A549 (cell line): Measurements from ENCODE around the gene PLEKHA5. TPM values are rescaled to one million over a fixed set of nuclear protein-coding genes. Genes with fewer than 3 reads are reported as not detected.

Experiments
- ATAC-seq, 2 experiments: fragments of 200-7000 bp in 1 of 2; fragments of >200 bp in 1 of 2; cut with Nextera tagmentation in 1 of 2; cut with Tn5 transposase in 1 of 2; 3 replicates each; pipeline versions ENCODE4 v1.8.0 to v1.9.1; 2018 to 2020; ENCODE audit warnings: mild to moderate bottlenecking in 1 of 2, moderate library complexity in 1 of 2
- CTCF ChIA-PET: fragments of 300-600 bp; sonication (Branson Sonifier 250); formaldehyde crosslinking; extraction: SDS; loops from one replicate; lab custom pipeline; 2021; ENCODE audit warnings: antibody characterized with exemption, inconsistent platforms; lab: Yijun Ruan, JAX
- POLR2A ChIA-PET: fragments of 350-600 bp; formaldehyde crosslinking; extraction: SDS; loops from one replicate; lab custom pipeline; 2021; ENCODE audit warnings: antibody characterized with exemption, inconsistent platforms; lab: Yijun Ruan, JAX
- DNase-seq, 2 experiments: peaks; one replicate each; pipeline versions ENCODE4 v3.0.0 to v3.0.0-alpha.2; 2011 to 2016; ENCODE audit warnings: low read depth in 1 of 2, low spot score in 1 of 2
- FAIRE-seq: peaks from 2 replicates; lab custom pipeline; 2011; peaks lifted over from hg19 to GRCh38; lab: Jason Lieb, UNC
- H3K27ac ChIP-seq, 2 experiments: fragments of >200 bp; sonication (Bioruptor Twin); formaldehyde crosslinking; 3 replicates each; pipeline ENCODE4 v1.5.1; 2016 to 2017
- H3K4me1 ChIP-seq: fragments of >200 bp; sonication (Bioruptor Twin); formaldehyde crosslinking; 3 replicates; pipeline ENCODE4 v1.6.1; 2016
- H3K4me2 ChIP-seq: fragments of >200 bp; sonication (Bioruptor Twin); formaldehyde crosslinking; 3 replicates; pipeline ENCODE4 v1.6.1; 2016
- H3K4me3 ChIP-seq: fragments of >200 bp; sonication (Bioruptor Twin); formaldehyde crosslinking; 3 replicates; pipeline ENCODE4 v1.5.1; 2016
- H3K9me3 ChIP-seq: fragments of >200 bp; sonication (Bioruptor Twin); formaldehyde crosslinking; 3 replicates; pipeline ENCODE4 v1.6.1; 2016
- CBX2 ChIP-seq: fragments of 200-600 bp; sonication (generic); IDR thresholded peaks from 2 replicates; pipeline ENCODE4 v1.6.1; 2016; ENCODE audit warnings: low read depth, mild to moderate bottlenecking, borderline replicate concordance
- CTCF ChIP-seq: fragments of >200 bp; sonication (Bioruptor Twin); formaldehyde crosslinking; IDR thresholded peaks from 3 replicates; pipeline ENCODE4 v1.5.1; 2016
- EHMT2 ChIP-seq: fragments of 200-600 bp; sonication (generic); IDR thresholded peaks from 2 replicates; pipeline ENCODE4 v1.6.1; 2016; ENCODE audit warnings: antibody characterized with exemption, low read depth, mild to moderate bottlenecking, moderate library complexity
- ELK1 ChIP-seq: fragments of 150-350 bp; IDR thresholded peaks from 2 replicates; pipeline ENCODE4 v1.6.1; 2014; ENCODE audit warnings: low read depth, mild to moderate bottlenecking, low read length
- ESRRA ChIP-seq: fragments of 150-350 bp; IDR thresholded peaks from 2 replicates; pipeline ENCODE4 v1.6.1; 2014; ENCODE audit warnings: mild to moderate bottlenecking, low read length, borderline replicate concordance
- FOSB ChIP-seq: fragments of 250-450 bp; sonication (Bioruptor Pico); IDR thresholded peaks from 2 replicates; pipeline ENCODE4 v1.5.0; 2020; ENCODE audit warnings: mild to moderate bottlenecking, moderate library complexity
- HDAC2 ChIP-seq: fragments of 200-600 bp; sonication (generic); IDR thresholded peaks from 2 replicates; pipeline ENCODE4 v1.6.1; 2016
- HES2 ChIP-seq: fragments of >200 bp; sonication (Bioruptor Twin); formaldehyde crosslinking; IDR thresholded peaks from 2 replicates; pipeline ENCODE4 v1.6.1; 2016
- HOXA7 ChIP-seq: fragments of 250-450 bp; sonication (Bioruptor Pico); IDR thresholded peaks from 2 replicates; pipeline ENCODE4 v1.5.0; 2020; ENCODE audit warnings: mild to moderate bottlenecking, moderate library complexity
- HOXB13 ChIP-seq: fragments of 250-450 bp; sonication (Bioruptor Pico); IDR thresholded peaks from 2 replicates; pipeline ENCODE4 v1.5.0; 2020; ENCODE audit warnings: low read depth, mild to moderate bottlenecking, moderate library complexity
- HOXB5 ChIP-seq: fragments of 250-450 bp; sonication (Bioruptor Pico); IDR thresholded peaks from 2 replicates; pipeline ENCODE4 v1.5.0; 2020; ENCODE audit warnings: mild to moderate bottlenecking, moderate library complexity
- MYC ChIP-seq: IDR thresholded peaks from 2 replicates; pipeline ENCODE4 v1.6.1; 2012; ENCODE audit warnings: mild to moderate bottlenecking, inconsistent platforms, low read length, improper control_type of control experiment, borderline replicate concordance
- NR3C1 ChIP-seq: fragments of >200 bp; sonication (Bioruptor Twin); formaldehyde crosslinking; IDR thresholded peaks from 3 replicates; pipeline ENCODE4 v1.6.1; 2017
- PBX3 ChIP-seq: IDR thresholded peaks from 2 replicates; pipeline ENCODE4 v1.6.1; 2012
- PHF8 ChIP-seq: fragments of 200-600 bp; sonication (generic); IDR thresholded peaks from 2 replicates; pipeline ENCODE4 v1.6.1; 2016; ENCODE audit warnings: low read depth, mild to moderate bottlenecking, antibody characterized with exemption, moderate library complexity, borderline replicate concordance
- POLR2AphosphoS2 ChIP-seq: conservative IDR thresholded peaks from 2 replicates; pipeline ENCODE4 v1.6.1; 2012; ENCODE audit warnings: low read length, improper control_type of control experiment, inconsistent platforms
- RAD21 ChIP-seq, 2 experiments: fragments of >200 bp in 1 of 2; sonication (Bioruptor Twin) in 1 of 2; formaldehyde crosslinking in 1 of 2; IDR thresholded peaks in 1 of 2; conservative IDR thresholded peaks in 1 of 2; 2 replicates in 1 of 2; 3 replicates in 1 of 2; pipeline ENCODE4 v1.6.1; 2012 to 2018; ENCODE audit warnings: inconsistent platforms in 1 of 2
- RARB ChIP-seq: fragments of 250-450 bp; sonication (Bioruptor Pico); IDR thresholded peaks from 2 replicates; pipeline ENCODE4 v1.8.0; 2021; ENCODE audit warnings: mild to moderate bottlenecking, moderate library complexity
- RNF2 ChIP-seq: fragments of 200-600 bp; sonication (generic); IDR thresholded peaks from 2 replicates; pipeline ENCODE4 v1.6.1; 2016; ENCODE audit warnings: low read depth, mild to moderate bottlenecking, antibody characterized with exemption, moderate library complexity, borderline replicate concordance
- SREBF2 ChIP-seq: fragments of 450-650 bp; IDR thresholded peaks from 2 replicates; pipeline ENCODE4 v1.6.1; 2014; ENCODE audit warnings: mild to moderate bottlenecking, moderate library complexity
- TFCP2L1 ChIP-seq: fragments of 250-450 bp; sonication (Bioruptor Pico); IDR thresholded peaks from 2 replicates; pipeline ENCODE4 v1.5.0; 2021; ENCODE audit warnings: mild to moderate bottlenecking
- USF2 ChIP-seq: fragments of 450-650 bp; IDR thresholded peaks from 2 replicates; pipeline ENCODE4 v1.6.1; 2014; ENCODE audit warnings: antibody characterized with exemption
- ZC3H11A ChIP-seq: fragments of 450-650 bp; IDR thresholded peaks from 2 replicates; pipeline ENCODE4 v1.6.1; 2014; ENCODE audit warnings: antibody characterized with exemption, mild to moderate bottlenecking
- polyA plus RNA-seq, 4 experiments: library from polyadenylated mRNA; depleted of rRNA in 3 of 4; stranded (reverse); fragments of >200 nt; fragmentation: RNase III in 1 of 4; extraction: RNeasy Plus Mini Kit Qiagen cat#74134 plus additional on column Dnase treatment in 1 of 4; gene quantifications; 2 replicates in 3 of 4; 3 replicates in 1 of 4; pipeline ENCODE4 v1.2.3, GENCODE V29; 2011 to 2017

PLEKHA5 gene
- polyA plus RNA-seq, 2 of the 4 experiments (the other 2 are of a cell fraction): 7.6 to 13.2 TPM

- Histone ChIP-seq H3K4me3 (no peak overlapping the region), H3K4me1 (peaks cover 16% of the 10 kb centered on the region), H3K27ac (no peak overlapping the region), H3K9me3 (no peaks in the 10 kb centered on the region), H3K4me2 (no peak overlapping the region)
- POLR2A ChIA-PET: no interaction called here
- no peak for ATAC-seq
- CTCF ChIA-PET: interaction anchor here (1.5 kb wide), 1 partner anchor 12 kb away, joined by 5 read pairs; no protein-coding TSS in a partner anchor
- TF ChIP-seq TFCP2L1 (CRISPR knock-in tag) (no peak), HOXB5 (no peak), MYC (no peak), ESRRA (no peak), RARB (CRISPR knock-in tag) (no peak), EHMT2 (no peak), ZC3H11A (no peak), HDAC2 (no peak), CBX2 (no peak), USF2 (no peak), PBX3 (no peak), HES2 (no peak), RNF2 (no peak), ELK1 (no peak), PHF8 (no peak), HOXA7 (CRISPR knock-in tag) (no peak), FOSB (no peak), CTCF (no peak)
- DNase-seq: no peak
- no peak for FAIRE-seq
Observed at GRCh38 chr12:19276767-19277166, 147.2 kb downstream of the PLEKHA5 start.

- Histone ChIP-seq H3K4me2 (no peak overlapping the region), H3K27ac (no peak overlapping the region), H3K9me3 (no peaks in the 10 kb centered on the region), H3K4me3 (no peak overlapping the region), H3K4me1 (peaks cover 16% of the 10 kb centered on the region)
- ChIA-PET POLR2A (no interaction called here), CTCF (interaction anchor here (1.2 to 2.0 kb wide), 3 partner anchors 9 to 91 kb away, joined by 3 to 5 read pairs (median 5); no protein-coding TSS in a partner anchor)
- DNase-seq (no peak), ATAC-seq (no peak), FAIRE-seq (no peak)
- no peak for TF ChIP-seq HOXB13 (CRISPR knock-in tag)
- TF ChIP-seq NR3C1: no peak
- TF ChIP-seq POLR2AphosphoS2: no peak
- TF ChIP-seq SREBF2: no peak
- no peak for TF ChIP-seq RAD21 (conservative IDR thresholded peaks at IDR 0.05 in 1 of 2, IDR thresholded peaks at IDR 0.05 in 1 of 2)
- TF ChIP-seq HOXA7 (CRISPR knock-in tag): no peak
Observed at GRCh38 chr12:19277711-19278110, 148.2 kb downstream of the PLEKHA5 start.
